ENCODE data around the gene PLEKHF1.

The PLEKHF1 gene

DNA sequence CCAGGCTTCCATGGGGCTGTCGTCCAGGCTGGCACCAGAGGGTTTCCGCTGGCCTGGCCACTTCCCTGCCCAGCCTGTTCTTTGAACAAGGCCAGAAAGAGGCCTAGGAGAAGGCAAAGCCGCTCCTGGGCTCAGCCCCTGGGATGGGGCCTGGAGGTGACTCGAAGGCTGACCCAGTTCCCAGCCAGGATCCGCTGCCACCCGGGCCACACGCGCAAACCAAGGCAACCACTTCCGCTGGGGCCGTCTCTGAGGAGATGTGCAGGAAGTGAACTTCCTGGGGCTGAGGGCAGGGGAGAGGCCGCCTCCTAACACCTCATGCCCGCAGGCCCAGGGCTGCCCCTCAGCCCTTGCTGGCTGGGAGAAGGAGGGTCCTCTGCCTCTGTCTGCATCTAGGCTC is 15.2 kb downstream of the PLEKHF1 start:
- no peak for DNase-seq

DNA sequence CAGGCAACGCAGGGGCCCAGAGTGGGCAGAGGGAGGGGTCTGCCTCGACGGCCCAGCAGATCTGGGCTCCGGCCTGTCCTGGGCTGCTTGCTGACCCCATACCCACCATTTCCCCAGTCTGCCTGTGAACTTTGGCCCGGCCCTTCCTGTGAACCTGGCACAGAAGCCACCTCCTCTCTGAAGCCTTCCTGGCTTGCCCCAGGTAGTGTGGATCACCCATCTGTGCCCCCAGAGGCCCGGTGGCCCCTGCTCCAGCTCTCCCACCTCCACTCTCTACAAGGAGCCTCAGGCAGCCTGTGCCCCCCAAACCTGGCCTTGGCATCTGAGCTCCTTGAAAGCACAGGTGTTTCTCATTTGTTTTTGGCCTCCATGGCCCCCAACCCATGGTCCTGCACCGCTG is 15.7 kb downstream of the PLEKHF1 start:
- no peak for DNase-seq

DNA sequence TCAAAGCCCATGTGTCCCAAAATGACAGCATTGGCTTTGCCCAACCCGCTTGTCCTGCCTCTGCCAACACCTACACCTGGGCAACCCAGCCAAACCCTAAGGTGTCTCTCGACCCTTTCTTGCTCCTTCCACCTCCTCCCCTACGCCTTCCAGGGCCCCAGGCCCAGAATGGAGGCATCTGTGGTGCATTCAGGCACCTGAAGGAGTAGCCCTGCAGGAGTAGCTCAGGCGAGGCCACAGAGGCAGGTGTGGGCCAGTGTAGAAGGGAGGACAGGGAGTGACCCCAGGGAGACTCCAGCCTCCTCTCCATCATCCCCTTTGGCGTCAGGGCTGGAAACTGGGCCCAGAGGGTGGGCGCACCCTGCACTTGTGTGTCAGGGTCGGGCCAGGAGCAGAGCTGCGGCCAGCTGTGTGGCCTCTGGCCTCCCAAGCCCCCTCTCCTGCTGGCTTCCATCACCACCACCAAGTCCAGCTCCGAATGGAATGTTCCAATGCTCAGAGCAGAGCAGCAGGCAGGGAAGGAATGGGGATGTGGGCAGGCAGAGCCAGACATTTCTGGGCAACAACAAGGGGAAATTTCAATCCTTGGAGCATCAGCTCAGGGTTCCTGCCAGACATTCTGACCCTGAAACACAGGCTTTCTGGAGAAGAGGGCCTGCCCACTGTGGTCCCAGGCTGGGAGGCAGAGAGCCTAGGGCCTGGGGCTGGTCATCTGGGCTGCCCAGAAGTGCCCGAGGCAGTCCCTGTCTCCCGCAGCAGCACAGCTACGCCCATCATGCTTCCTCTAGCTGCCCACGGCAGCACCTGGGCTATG is 16.4 kb downstream of the PLEKHF1 start:
- no peak for DNase-seq

DNA sequence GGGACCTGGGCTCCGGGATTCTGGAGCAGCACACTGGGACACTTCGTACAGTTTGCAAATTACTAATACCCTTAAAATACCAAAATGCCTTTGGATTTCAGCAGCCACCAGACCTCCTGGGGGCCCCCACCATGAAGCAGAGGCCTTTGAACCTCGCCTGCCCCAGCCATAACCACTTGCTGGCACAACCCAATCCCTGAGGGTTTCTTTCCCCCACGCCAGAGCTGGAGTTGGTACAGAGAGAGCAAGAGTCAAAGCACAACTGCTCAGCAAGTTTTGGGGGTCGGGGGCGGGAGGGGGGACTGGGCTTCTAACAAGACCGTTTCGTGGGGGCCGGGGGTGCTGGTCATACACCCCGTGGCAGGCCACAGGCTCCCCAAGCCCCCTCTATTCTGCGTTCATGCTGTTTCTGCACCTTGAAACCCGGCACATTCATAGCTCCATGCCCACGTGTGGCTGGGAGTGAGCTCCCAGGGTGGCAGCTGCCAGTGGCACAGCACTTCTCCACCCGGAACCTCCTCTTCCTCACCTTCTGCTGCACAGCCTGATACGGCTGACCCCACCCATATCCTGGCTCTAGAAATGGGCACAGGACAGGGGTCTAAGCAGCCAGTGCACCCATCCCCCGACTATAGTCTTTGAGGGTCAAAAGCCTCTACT is 17.1 kb downstream of the PLEKHF1 start:
- no peak for DNase-seq

GRCh38 chr19:29683009-29683408 is 17.7 kb downstream of the PLEKHF1 start:
- DNase-seq = no peak

DNA sequence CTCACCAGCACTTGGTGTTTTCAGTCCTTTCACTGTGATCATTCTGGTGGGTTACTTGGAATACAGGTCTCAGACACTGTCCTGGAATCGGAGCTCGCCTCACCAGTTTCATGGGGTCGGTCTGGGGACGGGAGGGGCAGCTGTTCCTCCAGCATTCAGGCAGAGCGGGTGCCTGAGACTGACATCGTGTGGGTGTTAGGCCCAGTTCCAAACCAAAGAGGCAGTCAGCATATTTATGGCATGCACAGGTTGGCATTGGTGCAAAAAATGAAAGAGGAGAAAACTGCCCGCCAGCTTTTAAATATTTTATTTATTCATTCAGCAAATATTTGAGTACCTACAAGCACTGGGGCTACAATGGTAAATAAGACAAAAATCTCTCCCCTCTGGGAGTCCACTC is 20.1 kb downstream of the PLEKHF1 start:
- no peak for DNase-seq

- no peak for DNase-seq
Measured at GRCh38 chr19:29686285-29686805, 21.1 kb downstream of the PLEKHF1 start.

DNA sequence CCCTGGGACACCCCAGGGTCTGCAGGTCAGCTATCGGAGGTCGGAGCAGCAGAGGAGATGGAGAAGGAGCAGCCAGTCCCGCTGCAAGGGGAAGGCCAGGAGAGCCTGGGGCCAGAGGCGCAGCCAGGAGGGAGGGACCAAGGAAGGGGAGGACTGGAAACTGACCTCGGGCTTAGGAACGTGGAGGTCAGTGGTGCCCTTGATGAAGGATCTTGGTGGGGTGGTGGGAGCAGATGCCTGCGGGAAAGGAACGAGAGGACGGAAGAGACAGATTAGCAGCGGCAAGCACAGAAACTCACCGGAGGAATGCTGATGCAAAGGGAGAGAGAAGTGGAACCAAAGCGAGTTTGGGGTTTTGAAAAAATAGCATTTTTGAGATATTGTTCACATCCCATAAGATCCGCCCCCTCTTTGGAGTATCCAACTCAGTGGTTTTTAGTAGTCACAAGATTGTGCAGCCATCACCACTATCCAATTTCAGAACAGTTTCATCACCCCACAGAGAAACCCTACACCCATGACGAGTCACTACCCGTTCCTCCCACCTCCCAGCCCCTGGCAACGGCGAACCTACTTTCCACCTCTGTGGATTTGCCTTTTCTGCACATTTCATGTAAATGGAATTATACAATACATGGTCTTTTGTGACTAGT is 22.1 kb downstream of the PLEKHF1 start:
- DNase-seq = no peak

DNA sequence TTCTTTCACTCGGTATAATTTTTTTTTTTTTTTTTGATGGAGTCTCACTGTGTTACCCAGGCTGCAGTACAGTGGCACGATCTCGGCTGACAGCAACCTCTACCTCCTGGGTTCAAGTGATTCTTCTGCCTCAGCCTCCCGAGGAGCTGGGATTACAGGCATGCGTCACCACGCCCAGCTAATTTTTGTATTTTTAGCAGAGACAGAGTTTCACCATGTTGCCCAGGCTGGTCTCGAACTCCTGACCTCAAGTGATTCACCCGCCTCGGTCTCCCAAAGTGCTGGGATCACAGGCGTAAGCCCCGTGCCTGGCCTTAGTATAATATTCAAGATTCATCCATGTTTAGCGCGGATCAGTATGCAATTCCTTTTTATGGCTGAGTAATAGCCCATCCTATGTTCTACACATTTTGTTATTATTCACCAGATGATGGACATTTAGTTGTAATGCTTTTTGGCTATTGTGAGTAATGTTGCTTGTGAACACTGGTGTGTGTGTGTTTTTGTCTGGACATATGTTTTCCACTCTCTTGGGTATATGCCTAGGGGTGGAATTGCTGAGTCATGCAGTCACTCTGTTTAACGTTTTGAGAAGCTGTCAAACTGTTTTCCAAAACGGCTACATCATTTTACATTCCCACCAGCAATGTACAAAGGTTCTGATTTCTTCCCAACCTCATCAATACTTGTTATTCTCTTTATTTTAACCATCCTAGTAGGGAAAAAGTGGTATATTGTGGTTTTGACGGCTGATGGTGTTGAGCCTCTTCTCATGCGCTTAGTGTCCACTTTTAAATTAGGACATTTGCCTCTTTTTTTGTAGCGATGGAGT is 22.9 kb downstream of the PLEKHF1 start:
- no peak for DNase-seq

DNA sequence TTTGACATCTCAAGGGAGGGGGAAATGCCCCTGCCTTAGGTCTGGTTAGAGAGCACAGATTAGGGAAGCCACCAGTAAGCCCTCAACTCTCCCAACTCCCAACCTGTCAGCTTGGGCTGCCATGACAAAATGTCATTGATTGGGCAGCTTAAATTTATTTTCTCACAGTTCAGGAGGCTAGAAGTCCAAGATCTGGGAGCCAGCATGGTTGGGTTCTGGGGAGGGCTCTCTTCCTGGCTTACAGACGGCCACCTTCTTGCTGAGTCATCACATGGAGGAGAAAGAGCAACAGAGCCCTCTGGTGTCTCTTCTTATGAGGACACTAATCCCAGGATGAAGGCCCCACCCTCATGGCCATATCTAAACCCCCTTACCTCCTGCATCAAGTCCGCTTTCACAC is 25.6 kb downstream of the PLEKHF1 start:
- DNase-seq = no peak

GRCh38 chr19:29694161-29694560 is 28.9 kb downstream of the PLEKHF1 start:
- DNase-seq = no peak

DNA sequence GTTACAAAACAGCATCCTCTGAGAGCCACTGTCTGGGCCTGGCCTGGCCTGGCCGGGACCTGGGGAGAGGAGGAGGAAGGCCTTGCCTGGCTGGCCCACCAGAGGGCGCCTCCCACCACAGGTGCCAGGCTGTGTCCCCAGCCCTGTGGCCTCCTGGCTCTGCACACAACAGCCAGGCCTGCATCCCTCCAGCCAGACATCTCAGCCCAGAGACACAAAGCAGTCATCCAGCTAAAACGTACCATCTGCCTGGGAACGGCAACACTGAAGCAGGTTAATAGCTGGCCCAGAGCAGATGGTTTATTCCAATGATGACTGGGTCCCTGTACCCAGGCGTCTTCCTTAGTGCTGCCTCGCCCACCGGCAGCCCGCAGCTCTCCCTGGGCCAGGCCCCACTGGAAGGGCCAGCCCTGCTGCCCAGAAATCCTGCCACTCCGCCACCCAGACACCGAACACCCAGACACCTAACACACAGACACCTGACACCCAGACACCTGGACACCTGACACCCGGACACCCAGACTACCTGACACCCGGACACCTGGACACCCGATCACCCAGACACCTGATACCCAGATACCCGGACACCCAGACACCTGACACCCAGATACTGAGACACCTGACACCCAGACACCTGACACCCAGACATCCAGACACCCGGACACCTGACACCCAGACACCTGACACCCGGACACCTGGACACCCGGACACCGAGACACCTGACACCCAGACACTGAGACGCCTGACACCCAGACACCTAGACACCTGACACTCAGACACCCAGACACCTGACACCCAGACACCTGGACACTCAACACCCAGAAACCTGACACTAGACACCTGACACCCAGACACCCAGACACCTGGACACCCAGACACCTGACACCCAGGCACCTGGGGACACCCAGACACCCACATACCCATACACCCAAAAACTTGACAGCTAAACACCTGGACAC is 29.7 kb downstream of the PLEKHF1 start:
- no peak for DNase-seq

DNA sequence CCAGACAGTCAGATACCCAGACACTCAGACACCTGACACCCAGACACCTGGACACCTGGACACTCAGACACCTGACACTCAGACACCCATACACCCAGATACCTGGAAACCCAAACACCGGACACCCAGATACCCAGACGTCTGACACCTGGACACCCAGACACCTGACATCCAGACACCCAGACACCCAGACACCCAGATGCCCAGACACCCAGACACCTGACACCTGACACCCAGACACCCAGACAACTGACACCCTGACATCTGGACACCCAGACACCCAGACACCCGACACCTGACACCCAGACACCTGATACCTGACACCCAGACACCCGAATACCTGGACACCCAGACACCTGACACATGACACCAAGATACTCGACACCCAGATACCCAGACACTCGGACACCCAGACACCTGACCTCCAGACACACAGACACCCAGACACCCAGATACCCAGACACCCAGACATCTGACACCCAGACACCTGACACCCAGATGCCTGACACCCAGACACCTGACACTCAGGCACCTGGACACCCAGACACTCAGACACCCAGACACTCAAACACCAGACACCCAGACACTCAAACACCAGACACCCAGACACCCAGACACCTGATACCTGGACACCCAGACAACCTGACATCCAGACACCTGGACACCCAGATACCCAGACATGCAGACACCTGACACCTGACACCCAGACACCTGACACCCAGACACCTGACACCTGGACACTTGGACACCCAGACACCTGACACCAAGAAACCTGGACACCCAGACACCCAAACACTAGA is 30.7 kb downstream of the PLEKHF1 start:
- no peak for DNase-seq

GRCh38 chr19:29696565-29696846 is 31.2 kb downstream of the PLEKHF1 start:
- no peak for DNase-seq

- DNase-seq = no peak
Measured at GRCh38 chr19:29697523-29698261, 32.4 kb downstream of the PLEKHF1 start.

DNA sequence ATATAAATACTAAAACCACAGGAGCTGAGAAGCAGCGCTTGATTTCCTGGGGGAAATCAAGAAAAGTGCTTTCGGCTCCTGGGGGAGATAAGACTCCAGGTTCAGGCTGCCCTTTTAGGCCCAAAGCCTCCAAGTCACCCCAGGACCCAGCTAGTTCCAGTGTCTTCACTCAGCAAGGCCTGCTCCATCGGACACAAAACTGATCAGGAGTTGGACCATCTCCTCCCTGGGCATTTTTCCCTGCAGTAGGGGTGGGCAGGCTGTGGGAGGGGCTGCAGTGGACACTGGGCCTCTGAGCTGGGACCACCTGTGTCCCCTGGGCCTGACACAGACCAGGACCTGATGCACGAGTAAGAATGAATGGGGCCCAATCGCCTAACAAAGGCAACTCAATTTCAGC is 34.6 kb downstream of the PLEKHF1 start:
- DNase-seq = no peak

GRCh38 chr19:29700498-29700897 is 35.2 kb downstream of the PLEKHF1 start:
- no peak for DNase-seq

- DNase-seq = no peak
Measured at GRCh38 chr19:29702161-29702962, 37.1 kb downstream of the PLEKHF1 start.

DNA sequence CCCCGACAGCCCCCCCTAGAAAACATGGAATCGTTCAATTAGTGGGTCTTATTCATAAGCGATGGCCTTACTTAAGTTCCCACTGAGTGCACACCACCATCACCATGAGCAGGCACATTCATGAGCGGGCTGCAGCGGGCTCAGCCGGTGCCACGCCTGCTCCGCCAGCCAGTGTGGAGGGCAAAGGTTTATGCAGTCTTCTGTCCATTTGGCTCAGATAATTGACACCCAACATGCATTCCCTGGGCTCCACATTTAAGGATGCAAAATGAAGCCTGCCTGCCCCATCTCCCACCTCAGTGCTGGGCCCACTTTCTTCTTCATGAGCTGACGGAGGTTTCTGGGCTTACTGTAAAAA is 37.7 kb downstream of the PLEKHF1 start:
- DNase-seq = no peak

Measured in NCI-H774 (cell line).